NCI-H2107 treated with DMSO at 0.1 percent for 48 hours (cell line): ENCODE results near the gene PLOD3.

Source experiments
- DNase-seq: peaks from one replicate; lab custom pipeline; 2025; ENCODE audit not compliant: unreplicated experiment; lab: John Stamatoyannopoulos, UW

PLOD3 gene

GRCh38 chr7:101166909-101167644 is 50.3 kb downstream of the PLOD3 start:
- DNase-seq: no peak

GRCh38 chr7:101166648-101166908 is 50.8 kb downstream of the PLOD3 start:
- no peak for DNase-seq

- no peak for DNase-seq
Observed at GRCh38 chr7:101165958-101166647, 51.3 kb downstream of the PLOD3 start.

- DNase-seq: peak; percentile 75
Observed at GRCh38 chr7:101165075-101165957, 52.1 kb downstream of the PLOD3 start, which contains the start of gene VGF. TSS of gene VGF (minus strand) at chr7:101165569. CDS start at chr7:101164843, 726 bp downstream.

GRCh38 chr7:101164071-101164840 is 53.1 kb downstream of the PLOD3 start:
- DNase-seq: no peak

GRCh38 chr7:101163279-101164070 is 53.9 kb downstream of the PLOD3 start:
- no peak for DNase-seq

GRCh38 chr7:101162551-101163278 is 54.7 kb downstream of the PLOD3 start:
- no peak for DNase-seq

GRCh38 chr7:101161692-101162471 is 55.5 kb downstream of the PLOD3 start:
- no peak for DNase-seq

- DNase-seq: no peak
Observed at GRCh38 chr7:101160910-101161309, 56.5 kb downstream of the PLOD3 start.

- DNase-seq: no peak
Observed at GRCh38 chr7:101159696-101160674, 57.4 kb downstream of the PLOD3 start.

- DNase-seq: no peak
Observed at GRCh38 chr7:101156866-101157589, 60.4 kb downstream of the PLOD3 start.

GRCh38 chr7:101156277-101156676 is 61.1 kb downstream of the PLOD3 start:
- no peak for DNase-seq
